ENCODE data around the gene KLHL13.
"Not testable (repeated sequence)": the region's sequence is repeated elsewhere in the genome, so short reads cannot be mapped to it uniquely, and the experiment has no call there.

KLHL13 gene

DNA sequence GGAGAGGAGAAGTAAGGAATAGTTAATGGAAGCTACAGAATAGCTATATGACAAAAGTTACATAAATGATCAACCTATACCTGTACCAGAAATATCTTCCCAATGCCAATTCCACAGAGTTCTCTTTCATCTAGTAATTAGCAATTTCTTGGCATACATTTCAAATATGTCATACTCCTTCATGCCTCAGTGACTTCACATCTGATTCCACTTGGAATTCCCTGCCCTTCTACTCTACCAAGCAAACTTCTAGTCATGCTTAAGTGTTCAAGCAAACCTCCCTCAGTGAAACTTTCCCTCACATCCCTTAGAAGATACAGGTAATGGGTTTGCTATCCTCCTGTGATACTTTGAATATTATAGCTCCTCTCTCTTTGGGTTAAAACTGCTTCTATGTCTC is 127.1 kb downstream of the KLHL13 start:
- no peak for DNase-seq

GRCh38 chrX:117987373-117987772 is 129.2 kb downstream of the KLHL13 start:
- no peak for DNase-seq

DNA sequence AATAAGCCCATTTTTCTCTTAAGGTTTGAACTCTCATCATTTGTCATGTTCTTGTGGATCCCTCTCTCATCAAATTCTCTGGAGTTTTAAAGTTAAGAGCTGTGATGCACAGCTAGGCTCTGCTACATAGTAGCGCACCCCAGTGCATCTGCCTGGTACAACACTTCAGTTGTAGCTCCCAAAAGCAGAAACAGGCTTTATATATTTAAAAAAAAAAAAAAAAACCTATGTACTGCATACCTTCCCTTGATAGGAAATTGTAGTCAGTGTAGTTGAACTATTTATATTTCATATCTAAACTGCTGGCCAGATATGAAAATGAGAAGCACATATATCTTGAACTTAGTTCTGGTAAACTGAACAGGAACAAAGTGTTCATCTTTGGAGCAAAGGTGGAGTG is 131.4 kb downstream of the KLHL13 start:
- DNase-seq = no peak

- DNase-seq = no peak
Measured at GRCh38 chrX:117982694-117983392, 133.8 kb downstream of the KLHL13 start.

DNA sequence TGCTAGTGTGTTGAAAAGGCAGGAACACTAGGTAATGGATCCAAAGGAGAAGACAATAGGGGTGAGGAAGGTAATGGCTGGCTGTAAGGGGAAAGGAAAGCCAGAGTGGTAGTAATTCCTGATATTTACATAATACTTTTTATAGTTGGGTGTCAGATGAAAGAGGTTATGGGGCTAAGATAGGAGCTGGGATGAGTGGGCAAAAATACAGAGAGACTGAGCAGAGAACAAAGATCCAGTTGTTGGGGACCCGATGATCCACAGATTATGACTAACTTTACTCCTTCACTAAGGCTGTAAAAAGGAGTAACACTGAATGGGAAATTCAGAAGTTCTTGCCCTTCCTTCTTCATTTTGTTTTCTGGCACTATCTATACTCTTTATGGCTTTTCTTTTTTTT is 138.2 kb downstream of the KLHL13 start:
- DNase-seq = no peak

DNA sequence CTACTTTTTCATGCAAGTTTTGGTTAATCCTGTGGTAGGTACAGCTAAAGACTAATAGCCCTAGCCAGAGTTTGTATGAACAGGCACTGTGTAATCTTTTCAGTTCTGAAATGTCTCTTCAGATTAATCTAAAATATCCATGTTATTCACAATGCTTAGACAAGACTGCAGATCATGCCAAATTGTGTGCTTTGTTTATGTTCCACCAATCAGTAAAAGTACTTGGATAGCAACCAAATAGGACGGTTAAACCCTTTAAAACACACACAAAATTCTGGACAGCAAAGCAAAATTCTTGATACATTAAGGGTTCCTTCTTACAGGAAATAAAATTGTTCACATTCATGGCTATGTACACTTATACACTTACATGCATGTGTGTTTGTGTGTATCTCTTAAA is 139.1 kb downstream of the KLHL13 start:
- DNase-seq = no peak

GRCh38 chrX:117973110-117973807 is 143.4 kb downstream of the KLHL13 start:
- no peak for DNase-seq

GRCh38 chrX:117972711-117973109 is 143.9 kb downstream of the KLHL13 start:
- DNase-seq = peak; percentile 54

DNA sequence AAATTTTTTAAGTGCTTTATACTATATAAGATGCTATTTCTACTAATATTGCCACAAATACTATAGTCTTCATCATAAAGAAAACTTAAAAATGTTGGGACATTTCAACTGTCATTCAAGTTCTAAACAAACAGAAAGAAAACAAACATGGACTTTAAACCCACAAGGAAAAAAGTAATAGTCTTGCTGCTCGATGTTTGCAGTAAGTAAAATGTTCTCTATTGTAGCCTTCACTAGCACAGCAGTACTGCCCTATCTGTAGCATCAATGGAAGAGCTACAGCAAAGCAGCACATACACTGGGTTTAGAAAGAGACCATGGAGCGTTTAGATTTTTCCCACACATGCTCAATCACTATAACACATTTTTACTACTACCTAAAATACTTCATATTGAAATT is 146.8 kb downstream of the KLHL13 start:
- no peak for DNase-seq

DNA sequence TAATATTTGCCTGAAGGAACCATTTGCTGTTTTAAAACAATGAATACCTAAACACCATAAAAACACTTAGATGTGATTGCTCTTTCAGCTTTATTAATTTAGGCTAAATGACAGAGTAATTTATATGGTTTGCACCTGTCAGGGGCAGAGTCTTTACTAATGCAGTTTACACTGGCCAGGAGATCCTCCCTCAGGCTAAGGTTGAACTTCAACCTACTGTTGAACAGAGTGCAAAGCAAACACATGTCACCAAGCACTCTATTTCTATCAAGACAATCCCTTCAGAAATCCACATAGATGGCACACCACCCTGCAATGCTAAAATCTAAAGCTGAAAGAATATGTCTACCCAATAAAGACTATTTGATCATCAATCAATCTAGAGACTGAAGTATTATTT is 147.3 kb downstream of the KLHL13 start:
- no peak for DNase-seq

DNA sequence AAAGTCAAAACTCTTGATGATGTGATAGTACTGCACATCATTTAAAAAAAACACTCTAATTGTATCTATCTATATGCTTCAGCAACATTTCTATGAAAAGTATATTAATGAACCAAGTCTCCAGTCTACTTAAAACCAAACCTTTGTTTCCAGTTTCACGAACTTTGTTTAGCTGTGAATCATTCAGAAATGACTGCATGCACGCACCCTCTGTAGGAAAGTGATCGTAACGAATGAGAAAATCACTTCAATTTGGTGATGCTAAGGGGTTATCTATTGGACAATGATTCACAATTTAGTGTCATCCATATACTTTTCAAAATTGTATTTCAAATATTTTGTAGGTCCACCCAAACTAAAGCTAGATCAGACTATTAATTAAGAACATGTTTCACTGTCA is 157.6 kb downstream of the KLHL13 start:
- no peak for DNase-seq

GRCh38 chrX:117957128-117957527 is 159.5 kb downstream of the KLHL13 start:
- DNase-seq = no peak

- DNase-seq = not testable (repeated sequence)
Measured at GRCh38 chrX:117939296-117939695, 177.3 kb downstream of the KLHL13 start.

DNA sequence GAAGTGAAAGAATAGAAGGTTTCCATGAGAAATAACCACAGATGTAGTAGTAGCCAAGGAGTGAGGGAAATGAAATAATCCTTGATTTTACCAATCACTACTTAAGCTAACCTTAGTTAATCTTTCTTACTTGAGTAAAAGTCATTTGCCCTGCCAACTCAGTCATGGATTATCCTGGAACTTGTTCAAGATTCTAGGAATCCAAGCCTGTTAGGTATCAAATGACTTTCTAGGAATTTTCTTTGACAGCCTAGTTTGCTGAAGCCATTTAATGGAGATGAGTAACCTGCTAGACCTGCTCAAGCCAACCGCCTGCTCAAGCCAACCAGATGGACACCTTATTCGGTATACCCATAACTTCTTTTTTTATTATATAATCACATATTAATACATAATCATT is 180.5 kb downstream of the KLHL13 start:
- DNase-seq = no peak

- not testable (repeated sequence) for DNase-seq
Measured at GRCh38 chrX:117930116-117930515, 186.5 kb downstream of the KLHL13 start.

GRCh38 chrX:117919755-117920154 is 196.9 kb downstream of the KLHL13 start:
- DNase-seq = no peak

- no peak for DNase-seq
Measured at GRCh38 chrX:117910216-117910615, 206.4 kb downstream of the KLHL13 start.

DNA sequence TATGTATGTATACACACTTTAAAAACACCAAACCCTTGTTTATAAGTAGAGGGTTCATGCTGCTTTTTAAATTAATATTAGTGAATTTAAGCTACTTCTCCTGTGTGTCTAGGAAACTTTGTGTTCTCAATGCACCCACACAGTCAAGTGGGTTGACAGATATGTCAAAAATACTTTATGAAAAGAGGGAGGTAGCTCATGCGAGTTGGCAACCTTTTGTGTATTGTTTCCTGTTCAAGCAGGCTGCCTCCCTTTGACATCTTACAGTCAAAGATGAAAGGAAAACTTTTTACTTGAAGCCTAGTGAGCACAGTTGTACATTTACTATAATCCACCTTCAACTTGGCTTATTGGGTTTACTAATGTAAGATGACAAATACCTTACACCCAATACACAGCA is 218.4 kb downstream of the KLHL13 start:
- no peak for DNase-seq

DNA sequence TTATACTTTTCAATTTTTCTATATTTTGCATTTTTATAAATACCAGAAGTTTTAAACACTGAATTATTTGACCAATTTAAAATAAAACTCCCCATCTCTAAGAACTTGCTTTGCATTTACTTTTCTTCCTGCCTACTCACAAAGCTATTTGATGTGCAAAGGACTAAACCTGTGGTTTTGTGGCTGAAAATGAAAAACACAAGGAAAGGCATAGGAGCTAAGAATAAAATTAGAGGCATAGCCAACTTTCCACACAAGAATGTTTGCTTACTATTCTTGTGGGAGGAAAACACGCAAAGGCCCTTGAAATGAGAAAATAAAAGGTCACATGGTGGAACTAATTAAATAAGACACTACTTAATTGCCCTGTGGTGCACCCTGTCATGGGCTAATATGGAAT is 221.2 kb downstream of the KLHL13 start:
- no peak for DNase-seq

DNA sequence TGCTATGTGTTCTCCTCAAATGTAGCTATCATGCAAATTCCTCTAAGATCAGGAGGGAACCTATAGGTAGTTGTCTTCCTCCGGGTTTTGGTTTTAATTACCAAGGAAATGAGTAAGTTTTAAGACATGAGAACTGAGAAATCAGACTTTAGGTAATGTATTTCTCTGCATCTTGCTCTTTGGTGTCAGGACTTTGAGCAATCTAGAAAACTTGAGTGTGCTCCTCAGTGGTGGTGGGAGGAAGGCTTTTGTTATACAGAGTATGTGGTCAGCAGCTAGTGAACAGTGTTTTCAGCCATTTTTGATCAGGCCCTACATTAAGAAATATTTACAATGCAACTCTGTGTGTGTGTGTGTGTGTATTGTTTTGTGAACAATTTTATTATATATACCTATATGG is 224.1 kb downstream of the KLHL13 start:
- DNase-seq = no peak

- DNase-seq = no peak
Measured at GRCh38 chrX:117871796-117872195, 244.8 kb downstream of the KLHL13 start.

DNA sequence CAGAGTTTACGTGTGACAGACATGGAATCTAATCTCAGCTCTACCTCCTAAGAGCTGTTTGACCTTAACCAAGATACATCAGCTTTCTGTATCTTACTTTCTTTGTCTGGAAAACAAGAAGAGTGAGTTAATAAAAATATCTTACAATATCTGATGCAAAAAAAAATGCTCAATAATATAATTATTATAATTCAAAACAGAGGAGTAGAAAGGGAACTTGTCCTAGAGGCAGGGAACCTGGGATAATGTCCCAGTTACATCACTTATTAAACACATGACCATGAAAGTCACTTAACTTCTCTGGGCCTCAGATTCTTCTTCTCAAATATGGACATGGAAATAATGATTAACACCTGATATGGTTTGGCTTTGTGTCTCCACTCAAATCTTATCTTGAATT is 256.1 kb downstream of the KLHL13 start:
- DNase-seq = no peak

DNA sequence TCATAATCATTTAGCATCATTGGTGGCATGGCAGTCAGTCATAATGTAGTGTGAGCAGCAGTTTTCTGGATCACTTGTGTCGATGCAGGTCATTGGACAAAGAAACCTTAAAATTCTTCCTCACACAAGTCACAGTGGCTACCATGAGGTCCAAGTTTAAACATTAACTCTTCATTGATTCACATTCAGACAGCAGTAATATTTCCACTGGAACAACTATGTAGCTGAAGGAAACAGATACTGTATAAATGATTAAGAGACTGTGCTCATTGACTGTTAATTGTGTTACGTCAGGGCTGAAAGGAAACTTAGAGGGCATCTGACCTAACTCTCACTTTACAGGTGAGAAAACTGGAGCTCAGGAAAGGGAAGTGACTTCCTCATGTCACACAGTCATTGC is 261.8 kb downstream of the KLHL13 start:
- DNase-seq = no peak

DNA sequence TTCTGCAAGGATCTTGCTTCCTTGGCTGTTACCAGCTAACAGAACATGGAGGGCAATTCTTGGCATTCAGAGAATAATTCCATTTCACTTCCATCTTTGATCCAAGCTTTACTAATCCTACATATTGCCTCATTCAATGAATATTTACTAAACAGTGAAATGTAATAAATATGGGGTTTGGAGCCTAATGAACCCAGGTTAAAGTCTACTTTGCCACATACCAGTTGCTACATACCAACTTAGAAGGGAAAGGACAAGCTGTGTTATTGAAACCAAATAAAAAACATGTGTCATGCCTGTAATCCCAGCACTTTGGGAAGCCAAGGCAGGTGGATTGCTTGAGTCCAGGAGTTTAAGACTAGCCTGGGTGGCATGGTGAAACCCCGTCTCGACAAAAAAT is 265.6 kb downstream of the KLHL13 start:
- DNase-seq = no peak
